ENCODE results near the gene FAM200B.
"Not testable (repeated sequence)": the region's sequence is repeated elsewhere in the genome, so short reads cannot be mapped to it uniquely, and the experiment has no call there.

Gene FAM200B

GRCh38 chr4:15702941-15703403 is 21.3 kb downstream of the FAM200B start, which contains the start of gene BST1:
Gene BST1, plus strand, starts transcription at chr4:15703065. Its CDS starts 80 bp downstream, at chr4:15703145.
- DNase-seq = peak; percentile 42

GRCh38 chr4:15703439-15703838 is 21.8 kb downstream of the FAM200B start:
- DNase-seq = no peak

- DNase-seq = no peak
Measured at GRCh38 chr4:15704129-15704528, 22.5 kb downstream of the FAM200B start.

GRCh38 chr4:15706646-15707362 is 25.2 kb downstream of the FAM200B start:
- no peak for DNase-seq

GRCh38 chr4:15707363-15707715 is 25.7 kb downstream of the FAM200B start:
- no peak for DNase-seq

- no peak for DNase-seq
Measured at GRCh38 chr4:15711762-15712161, 30.1 kb downstream of the FAM200B start.

- DNase-seq = no peak
Measured at GRCh38 chr4:15712214-15712613, 30.6 kb downstream of the FAM200B start.

GRCh38 chr4:15714141-15714540 is 32.5 kb downstream of the FAM200B start:
- no peak for DNase-seq

- DNase-seq = no peak
Measured at GRCh38 chr4:15714646-15715435, 33.2 kb downstream of the FAM200B start.

GRCh38 chr4:15716115-15716514 is 34.5 kb downstream of the FAM200B start:
- no peak for DNase-seq

- DNase-seq = no peak
Measured at GRCh38 chr4:15717086-15717485, 35.5 kb downstream of the FAM200B start.

GRCh38 chr4:15717657-15718416 is 36.2 kb downstream of the FAM200B start:
- no peak for DNase-seq

- no peak for DNase-seq
Measured at GRCh38 chr4:15718465-15718864, 36.8 kb downstream of the FAM200B start.

- no peak for DNase-seq
Measured at GRCh38 chr4:15718959-15719358, 37.3 kb downstream of the FAM200B start.

GRCh38 chr4:15719506-15719905 is 37.9 kb downstream of the FAM200B start:
- no peak for DNase-seq

GRCh38 chr4:15720851-15721250 is 39.2 kb downstream of the FAM200B start:
- DNase-seq = no peak

GRCh38 chr4:15725608-15726007 is 44.0 kb downstream of the FAM200B start:
- DNase-seq = no peak

- peak; percentile 56 for DNase-seq
Measured at GRCh38 chr4:15729910-15730533, 48.4 kb downstream of the FAM200B start.

GRCh38 chr4:15733061-15733460 is 51.4 kb downstream of the FAM200B start:
- not testable (repeated sequence) for DNase-seq

- no peak for DNase-seq
Measured at GRCh38 chr4:15735536-15735935, 53.9 kb downstream of the FAM200B start.

GRCh38 chr4:15736514-15737050 is 55.0 kb downstream of the FAM200B start:
- DNase-seq = no peak

GRCh38 chr4:15737255-15737654 is 55.6 kb downstream of the FAM200B start:
- no peak for DNase-seq

- DNase-seq = no peak
Measured at GRCh38 chr4:15738877-15739276, 57.2 kb downstream of the FAM200B start.

All from activated CD4-positive, alpha-beta T cell treated with anti-CD3 and anti-CD28 coated beads, Interleukin-10, Interleukin-2, amounts not matched to agents 100 ng/mL and 50 ng/mL, durations not matched to agents 16 hours and 8 hours (primary cell).